HG03135 (cell line): ENCODE results near the gene ARL9.

Experiments used
- ATAC-seq: cut with Tn5 transposase; IDR thresholded peaks from one replicate; pipeline ENCODE4 v1.9.1; 2021; ENCODE audit warnings: mild to moderate bottlenecking, moderate library complexity; ENCODE audit not compliant: unreplicated experiment

ARL9 gene

DNA sequence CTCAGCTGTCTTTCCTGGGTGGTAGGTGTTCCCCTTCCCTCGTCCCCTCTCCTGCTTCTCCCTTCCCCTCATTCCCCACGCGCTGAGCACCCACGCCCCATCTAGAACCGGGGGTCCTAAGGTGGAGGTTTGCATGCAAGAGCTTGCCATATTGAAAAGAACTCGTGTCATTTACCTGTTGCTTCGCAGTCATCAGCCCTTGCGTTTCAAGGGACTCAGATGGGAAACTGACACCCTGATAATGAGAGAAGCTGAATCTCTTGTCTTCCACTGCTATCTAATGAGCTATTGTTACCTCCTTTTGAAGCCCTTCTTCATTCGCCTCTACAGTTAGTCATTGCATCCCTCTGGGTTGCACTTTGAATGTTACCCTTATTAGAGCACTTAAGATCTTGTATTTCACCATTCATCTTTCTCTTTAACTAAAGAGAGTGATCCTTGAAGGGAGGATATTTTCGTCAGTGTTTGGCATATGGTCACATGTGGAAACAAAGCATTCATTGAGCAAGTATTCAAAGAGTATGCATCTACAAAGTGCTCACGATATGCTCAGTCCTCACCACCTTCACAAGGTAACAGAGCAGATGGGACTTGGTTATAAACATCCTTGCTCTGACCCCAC lies 25.7 kb downstream of the ARL9 start:
- ATAC-seq: no peak

DNA sequence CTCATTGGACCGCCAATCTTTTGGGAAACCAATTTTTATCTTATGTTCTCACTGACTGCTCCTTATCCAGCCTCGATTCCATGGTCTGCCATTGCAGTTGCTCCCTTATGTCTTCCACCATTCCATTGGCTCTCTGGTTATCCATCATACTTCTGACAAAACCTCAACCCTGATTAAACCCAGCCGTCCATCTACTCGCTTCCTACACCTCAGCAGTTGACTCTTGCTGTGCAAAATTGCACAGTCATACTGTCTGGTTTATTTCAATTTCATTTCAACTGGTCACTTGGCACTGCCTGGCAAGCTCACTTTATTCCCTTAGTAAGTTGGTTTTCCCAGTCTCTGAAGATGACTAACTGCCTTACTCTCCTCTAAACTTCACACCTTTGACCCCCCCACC lies 26.2 kb downstream of the ARL9 start:
- no peak for ATAC-seq

DNA sequence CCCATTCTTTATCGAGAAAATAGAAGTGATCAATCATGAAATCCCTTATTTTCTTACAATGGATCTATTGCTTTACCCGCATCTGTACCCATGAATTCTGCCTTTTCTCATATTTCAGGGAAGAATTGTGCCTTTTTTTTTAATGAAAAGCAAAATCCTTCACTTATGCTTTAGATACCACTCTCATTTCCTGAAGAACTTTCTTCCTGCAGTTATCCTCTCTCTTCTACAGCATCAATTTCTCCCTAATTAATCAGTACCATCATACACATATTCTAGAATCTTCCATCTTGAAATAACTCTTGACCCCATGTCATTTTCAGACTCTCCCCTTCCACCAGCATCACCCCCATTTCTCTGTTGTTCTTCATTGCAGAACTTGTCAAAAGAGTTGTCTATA lies 26.6 kb downstream of the ARL9 start:
- ATAC-seq: no peak

DNA sequence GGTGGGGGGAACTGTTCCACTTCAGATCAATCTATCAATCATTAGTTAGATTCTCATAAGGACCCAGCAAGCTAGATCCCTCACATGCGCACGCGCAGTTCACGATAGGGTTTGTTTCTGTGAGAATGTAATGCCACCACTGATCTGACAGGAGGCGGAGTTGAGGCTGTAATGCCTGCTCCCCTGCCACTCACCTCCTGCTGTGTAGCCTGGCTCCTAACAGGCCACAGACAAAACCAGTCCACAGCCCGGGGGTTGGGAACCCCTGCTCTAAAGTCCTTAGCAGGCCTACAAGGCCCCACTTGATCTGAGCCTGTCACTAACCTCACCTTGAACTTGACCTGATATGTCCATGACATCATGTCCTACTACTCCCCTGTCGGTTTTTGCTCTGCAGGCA lies 30.3 kb downstream of the ARL9 start:
- ATAC-seq: no peak

- ATAC-seq: no peak
These were observed 31.6 kb downstream of the ARL9 start for GRCh38 chr4:56537147-56537546.

DNA sequence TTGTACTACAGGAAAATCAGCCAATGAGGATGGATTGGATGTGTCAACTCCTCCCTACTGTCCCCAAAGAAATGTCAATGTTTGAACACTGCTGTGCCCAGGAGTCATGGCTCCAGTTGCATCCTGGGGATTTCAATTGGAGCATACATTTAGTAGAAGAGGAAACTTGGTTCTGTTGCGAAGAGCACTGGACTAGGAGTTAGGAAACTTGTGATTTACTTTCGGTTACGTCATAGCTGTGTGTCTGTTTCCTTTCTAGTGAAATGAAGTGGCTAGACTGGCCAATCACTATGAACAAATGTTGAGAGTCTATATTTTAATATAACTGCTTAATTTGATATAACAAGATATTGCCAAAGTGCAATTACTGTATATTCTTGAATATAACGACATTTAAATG lies 35.2 kb downstream of the ARL9 start:
- no peak for ATAC-seq

GRCh38 chr4:56544573-56545131 lies 39.1 kb downstream of the ARL9 start:
- ATAC-seq: peak; percentile 96

DNA sequence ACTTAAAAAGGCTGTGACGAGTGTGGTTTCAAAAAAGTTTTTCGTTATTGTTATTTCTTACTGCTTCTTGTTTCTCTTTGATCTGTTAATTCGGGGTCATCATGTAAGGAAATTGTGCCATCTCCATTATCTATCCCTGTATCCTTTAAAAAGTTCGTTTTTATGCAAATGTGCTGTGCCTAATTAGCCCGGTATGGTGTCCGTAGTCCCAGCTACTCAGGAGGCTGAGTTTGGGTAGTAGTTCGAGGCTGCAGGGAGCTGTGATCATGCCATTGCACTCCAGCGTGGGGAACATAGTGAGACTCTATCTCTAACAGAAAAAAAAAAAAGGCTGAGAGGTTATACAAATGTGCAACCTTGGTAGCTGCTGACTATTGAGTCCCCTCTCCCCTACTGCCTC lies 45.1 kb downstream of the ARL9 start:
- no peak for ATAC-seq

GRCh38 chr4:56551516-56551915 lies 45.9 kb downstream of the ARL9 start:
- no peak for ATAC-seq

GRCh38 chr4:56552273-56552672 lies 46.7 kb downstream of the ARL9 start:
- ATAC-seq: no peak

DNA sequence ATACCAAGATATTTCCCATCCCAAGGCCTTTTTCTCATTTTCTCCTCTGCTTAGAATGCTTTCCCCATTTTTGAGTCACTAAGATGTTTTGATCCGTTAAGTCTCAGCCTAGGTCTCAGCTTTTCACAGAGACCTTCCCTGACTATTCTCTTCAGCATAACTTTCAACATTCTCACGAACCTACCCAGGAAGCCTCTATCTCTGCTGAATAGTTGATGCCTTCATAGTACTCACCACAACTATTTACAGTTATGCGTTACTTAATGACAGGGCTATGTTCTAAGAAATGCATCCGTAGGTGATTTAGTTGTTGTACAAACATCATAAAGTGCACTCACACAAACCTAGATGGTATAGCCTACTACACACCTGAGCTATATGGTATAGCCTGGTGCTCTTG lies 64.5 kb downstream of the ARL9 start:
- no peak for ATAC-seq
